ENCODE data around the gene PECR.

PECR gene

GRCh38 chr2:216069028-216069427 is 12.6 kb downstream of the PECR start:
- no peak for DNase-seq

GRCh38 chr2:216066230-216066629 is 15.4 kb downstream of the PECR start:
- no peak for DNase-seq

GRCh38 chr2:216064665-216065064 is 16.9 kb downstream of the PECR start:
- DNase-seq = no peak

GRCh38 chr2:216064014-216064630 is 17.5 kb downstream of the PECR start:
- DNase-seq = no peak

GRCh38 chr2:216059233-216059834 is 22.3 kb downstream of the PECR start:
- DNase-seq = no peak

GRCh38 chr2:216057688-216058193 is 23.9 kb downstream of the PECR start:
- peak; percentile 25 for DNase-seq

- DNase-seq = no peak
Observed at GRCh38 chr2:216056739-216057138, 24.9 kb downstream of the PECR start.

- DNase-seq = no peak
Observed at GRCh38 chr2:216055680-216056079, 25.9 kb downstream of the PECR start.

GRCh38 chr2:216052420-216052819 is 29.2 kb downstream of the PECR start:
- no peak for DNase-seq

GRCh38 chr2:216051350-216051749 is 30.3 kb downstream of the PECR start:
- no peak for DNase-seq

GRCh38 chr2:216049452-216049851 is 32.2 kb downstream of the PECR start:
- no peak for DNase-seq

GRCh38 chr2:216047397-216047796 is 34.2 kb downstream of the PECR start:
- DNase-seq = no peak

GRCh38 chr2:216044883-216045486 is 36.6 kb downstream of the PECR start:
- DNase-seq = no peak

GRCh38 chr2:216043949-216044348 is 37.7 kb downstream of the PECR start:
- DNase-seq = no peak

GRCh38 chr2:216041438-216041837 is 40.2 kb downstream of the PECR start:
- DNase-seq = no peak

GRCh38 chr2:216039918-216040317 is 41.7 kb downstream of the PECR start:
- DNase-seq = no peak

- DNase-seq = peak; percentile 70
Observed at GRCh38 chr2:216034065-216034464, 47.5 kb downstream of the PECR start.

- no peak for DNase-seq
Observed at GRCh38 chr2:216033403-216033802, 48.2 kb downstream of the PECR start.

- DNase-seq = no peak
Observed at GRCh38 chr2:216031960-216032689, 49.5 kb downstream of the PECR start.

- DNase-seq = no peak
Observed at GRCh38 chr2:216030216-216030615, 51.4 kb downstream of the PECR start.

GRCh38 chr2:216029416-216030129 is 52.0 kb downstream of the PECR start:
- DNase-seq = no peak

- DNase-seq = no peak
Observed at GRCh38 chr2:216024779-216025336, 56.8 kb downstream of the PECR start.
